Tibial artery (tissue), 4 donors: ENCODE measurements around the gene KYAT1.

Source experiments
- DNase-seq, 2 donors: peaks; one replicate each; pipeline ENCODE4 v3.0.0-alpha.2; 2019
- H3K27ac ChIP-seq, 2 donors: fragments of 200-600 bp; sonication (generic) in 1 of 2; 1 replicate in 1 of 2; 2 replicates in 1 of 2; pipeline ENCODE4 v1.5.1; 2018 to 2019; ENCODE audit warnings: mild to moderate bottlenecking in 1 of 2
- H3K27me3 ChIP-seq, 2 donors: fragments of 200-600 bp; sonication (generic) in 1 of 2; one replicate each; pipeline versions ENCODE4 v1.5.1 to v1.6.0; 2016 to 2019
- H3K36me3 ChIP-seq, 3 donors: fragments of 200-600 bp; sonication (generic) in 2 of 3; one replicate each; pipeline ENCODE4 v1.5.1; 2016 to 2019; ENCODE audit warnings: mild to moderate bottlenecking in 2 of 3
- H3K4me1 ChIP-seq, 4 donors: fragments of 200-600 bp; sonication (generic) in 2 of 4; 1 replicate in 3 of 4; 2 replicates in 1 of 4; pipeline ENCODE4 v1.5.1; 2016 to 2019
- H3K4me3 ChIP-seq, 2 donors: fragments of 200-600 bp; sonication (generic) in 1 of 2; 1 replicate in 1 of 2; 2 replicates in 1 of 2; pipeline ENCODE4 v1.5.1; 2018 to 2019; ENCODE audit warnings: mild to moderate bottlenecking in 2 of 2
- H3K9me3 ChIP-seq, 3 donors: fragments of 200-600 bp; sonication (generic) in 1 of 3; one replicate each; pipeline ENCODE4 v1.5.1; 2016 to 2019
- intact Hi-C: fragments of 100-400 bp; cut with DNase I; formaldehyde crosslinking; loops from one replicate; pipeline ENCODE4 v1.15.0; 2023; ENCODE audit warnings: low total_unique reads
- TF ChIP-seq, protein P1 (sequence below), 2 experiments: fragments of 200-600 bp in 1 of 2; fragments of 450-650 bp in 1 of 2; IDR thresholded peaks; one replicate each; pipeline ENCODE4 v1.5.1; 2017 to 2019; ENCODE audit warnings: antibody characterized with exemption in 2 of 2, mild to moderate bottlenecking in 1 of 2, moderate library complexity in 1 of 2

Gene KYAT1

DNA sequence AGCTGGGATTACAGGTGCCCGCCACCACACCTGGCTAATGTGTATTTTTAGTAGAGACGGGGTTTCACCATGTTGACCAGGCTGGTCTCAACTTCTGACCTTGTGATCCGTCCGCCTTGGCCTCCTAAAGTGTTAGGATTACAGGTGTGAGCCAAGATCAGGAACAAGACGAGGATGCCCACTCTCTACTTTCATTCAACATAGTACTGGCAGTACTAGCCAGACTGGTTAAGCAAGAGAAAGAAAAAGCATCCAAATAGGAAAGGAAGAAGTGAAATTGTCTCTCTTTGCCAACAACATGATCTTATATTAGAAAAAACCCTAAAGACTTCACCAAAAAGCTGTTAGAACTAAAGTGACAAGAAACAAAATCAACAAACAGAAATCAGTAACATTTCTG lies 70.9 kb downstream of the KYAT1 start:
- intact Hi-C loops, result no loop called here
- H3K36me3 ChIP-seq, result peaks cover 23 to 36% (median 28%) of the 10 kb centered on the region in 3 donors
- no peaks in the 10 kb centered on the region for H3K27me3 ChIP-seq
- no peak for DNase-seq
- H3K4me1 ChIP-seq, result no peaks in the 10 kb centered on the region
- no peaks in the 10 kb centered on the region for H3K9me3 ChIP-seq
- TF ChIP-seq, protein P1, sequence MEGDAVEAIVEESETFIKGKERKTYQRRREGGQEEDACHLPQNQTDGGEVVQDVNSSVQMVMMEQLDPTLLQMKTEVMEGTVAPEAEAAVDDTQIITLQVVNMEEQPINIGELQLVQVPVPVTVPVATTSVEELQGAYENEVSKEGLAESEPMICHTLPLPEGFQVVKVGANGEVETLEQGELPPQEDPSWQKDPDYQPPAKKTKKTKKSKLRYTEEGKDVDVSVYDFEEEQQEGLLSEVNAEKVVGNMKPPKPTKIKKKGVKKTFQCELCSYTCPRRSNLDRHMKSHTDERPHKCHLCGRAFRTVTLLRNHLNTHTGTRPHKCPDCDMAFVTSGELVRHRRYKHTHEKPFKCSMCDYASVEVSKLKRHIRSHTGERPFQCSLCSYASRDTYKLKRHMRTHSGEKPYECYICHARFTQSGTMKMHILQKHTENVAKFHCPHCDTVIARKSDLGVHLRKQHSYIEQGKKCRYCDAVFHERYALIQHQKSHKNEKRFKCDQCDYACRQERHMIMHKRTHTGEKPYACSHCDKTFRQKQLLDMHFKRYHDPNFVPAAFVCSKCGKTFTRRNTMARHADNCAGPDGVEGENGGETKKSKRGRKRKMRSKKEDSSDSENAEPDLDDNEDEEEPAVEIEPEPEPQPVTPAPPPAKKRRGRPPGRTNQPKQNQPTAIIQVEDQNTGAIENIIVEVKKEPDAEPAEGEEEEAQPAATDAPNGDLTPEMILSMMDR (IDR thresholded peaks at IDR 0.05), result no peak
- no peak overlapping the region for H3K27ac ChIP-seq
- no peak overlapping the region for H3K4me3 ChIP-seq

DNA sequence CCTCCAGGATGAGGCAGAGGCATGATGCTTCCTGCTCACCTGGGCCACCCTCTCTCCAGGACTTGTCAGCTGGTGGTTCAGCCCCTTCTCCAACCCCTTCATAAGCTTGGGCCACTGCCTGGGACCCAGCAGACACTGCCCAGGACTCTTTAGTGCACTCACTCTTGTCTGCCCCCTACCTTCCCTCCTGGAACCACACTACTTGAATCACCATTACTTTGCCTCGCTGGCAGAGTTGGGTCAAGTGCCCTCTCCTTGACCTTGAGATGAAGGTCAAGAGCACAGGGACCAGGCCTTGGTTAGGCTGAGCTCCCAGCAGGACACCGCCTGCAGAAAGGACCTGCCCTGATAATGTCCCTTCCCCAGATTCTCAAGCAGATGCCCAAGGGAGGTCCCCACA lies 71.9 kb downstream of the KYAT1 start:
- Histone ChIP-seq H3K36me3 (peaks cover 28 to 46% (median 38%) of the 10 kb centered on the region in 3 donors), H3K27me3 (no peaks in the 10 kb centered on the region), H3K27ac (no peak overlapping the region), H3K9me3 (no peaks in the 10 kb centered on the region), H3K4me3 (no peak overlapping the region), H3K4me1 (no peaks in the 10 kb centered on the region)
- no peak for DNase-seq
- TF ChIP-seq, protein P1 (IDR thresholded peaks at IDR 0.05), result no peak
- intact Hi-C loops, result no loop called here

- Histone ChIP-seq H3K27ac (no peak overlapping the region), H3K4me1 (no peaks in the 10 kb centered on the region), H3K4me3 (no peak overlapping the region), H3K36me3 (peaks cover 30 to 53% (median 42%) of the 10 kb centered on the region in 3 donors), H3K27me3 (no peaks in the 10 kb centered on the region), H3K9me3 (no peaks in the 10 kb centered on the region)
- DNase-seq, result no peak
- TF ChIP-seq, protein P1 (IDR thresholded peaks at IDR 0.05), result no peak
- intact Hi-C loops, result no loop called here
These were observed 72.6 kb downstream of the KYAT1 start for GRCh38 chr9:128809036-128809599.

- intact Hi-C loops, result no loop called here
These were observed 73.2 kb downstream of the KYAT1 start for GRCh38 chr9:128808543-128808942.

GRCh38 chr9:128807827-128808226 lies 73.9 kb downstream of the KYAT1 start:
- no peaks in the 10 kb centered on the region for H3K4me1 ChIP-seq
- no peak for DNase-seq
- no peaks in the 10 kb centered on the region for H3K9me3 ChIP-seq
- peaks cover 43 to 66% (median 55%) of the 10 kb centered on the region in 3 donors for H3K36me3 ChIP-seq
- H3K27ac ChIP-seq, result no peak overlapping the region
- TF ChIP-seq, protein P1 (IDR thresholded peaks at IDR 0.05), result no peak
- intact Hi-C loops, result no loop called here
- no peaks in the 10 kb centered on the region for H3K27me3 ChIP-seq
- H3K4me3 ChIP-seq, result no peak overlapping the region

More at GRCh38 chr9:128808543-128808942, 73.2 kb downstream of the KYAT1 start:
- no peak overlapping the region for H3K27ac ChIP-seq
- no peaks in the 10 kb centered on the region for H3K4me1 ChIP-seq
- DNase-seq, result no peak
- H3K36me3 ChIP-seq, result peaks cover 36 to 59% (median 48%) of the 10 kb centered on the region in 3 donors
- no peak overlapping the region for H3K4me3 ChIP-seq
- TF ChIP-seq, protein P1 (IDR thresholded peaks at IDR 0.05), result no peak
- no peaks in the 10 kb centered on the region for H3K9me3 ChIP-seq
- H3K27me3 ChIP-seq, result no peaks in the 10 kb centered on the region

- Histone ChIP-seq H3K27me3 (no peaks in the 10 kb centered on the region), H3K27ac (no peak overlapping the region), H3K4me3 (no peak overlapping the region), H3K4me1 (no peaks in the 10 kb centered on the region), H3K36me3 (peaks cover 48 to 88% (median 73%) of the 10 kb centered on the region in 3 donors), H3K9me3 (no peaks in the 10 kb centered on the region)
- intact Hi-C loops, result no loop called here
- DNase-seq, result no peak
- TF ChIP-seq, protein P1 (IDR thresholded peaks at IDR 0.05), result no peak
These were observed 76.1 kb downstream of the KYAT1 start for GRCh38 chr9:128805661-128806060.
